ENCODE results near the gene XCL2. TPM values are rescaled to one million over a fixed set of nuclear protein-coding genes. Genes with fewer than 3 reads are reported as not detected.

The XCL2 gene
- total RNA-seq, 4 donors from 2014 or later, result 4.6 TPM; not detected in 3

GRCh38 chr1:168521401-168522000, 22.3 kb downstream of the XCL2 start:
- H3K27me3 ChIP-seq, result no peaks in the 10 kb centered on the region
- no peaks in the 10 kb centered on the region for H3K9me3 ChIP-seq
- no peak for DNase-seq
- no peaks in the 10 kb centered on the region for H3K4me1 ChIP-seq
- no peak overlapping the region for H3K4me3 ChIP-seq
- TF ChIP-seq CTCF (IDR thresholded peaks at IDR 0.05), result no peak
- TF ChIP-seq POLR2A (IDR thresholded peaks at IDR 0.05), result no peak
- peak overlapping the region in 1 of 4 donors; percentile 39 for H3K27ac ChIP-seq
- H3K36me3 ChIP-seq, result no peaks in the 10 kb centered on the region

DNA sequence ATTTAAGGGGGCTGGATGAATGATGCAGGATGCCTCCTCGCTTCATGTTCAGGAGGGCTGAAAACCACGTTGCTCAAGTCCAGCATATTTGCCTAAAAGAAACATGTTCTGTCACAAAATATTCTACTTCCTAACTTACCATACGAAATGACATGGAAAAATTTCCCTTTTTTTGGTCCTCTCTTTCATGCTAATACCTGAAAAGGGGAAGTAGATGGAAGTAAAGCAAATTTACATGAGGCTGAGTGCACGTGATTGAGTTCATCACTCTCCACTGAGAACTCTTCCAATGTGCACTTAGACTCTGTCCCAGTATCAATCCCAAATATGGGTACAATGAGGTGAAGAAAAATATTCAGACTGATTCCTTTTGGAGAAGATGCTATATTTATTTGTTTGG, 23.0 kb downstream of the XCL2 start:
- no peak for TF ChIP-seq POLR2A (IDR thresholded peaks at IDR 0.05)
- no peak for TF ChIP-seq CTCF (IDR thresholded peaks at IDR 0.05)
- Histone ChIP-seq H3K4me3 (no peak overlapping the region), H3K27ac (peak overlapping the region in 2 of 4 donors; percentile 39 to 64), H3K4me1 (no peaks in the 10 kb centered on the region), H3K9me3 (no peaks in the 10 kb centered on the region), H3K27me3 (no peaks in the 10 kb centered on the region), H3K36me3 (no peaks in the 10 kb centered on the region)
- no peak for DNase-seq

GRCh38 chr1:168520052-168520751, 23.6 kb downstream of the XCL2 start:
- H3K4me1 ChIP-seq, result no peaks in the 10 kb centered on the region
- no peak for TF ChIP-seq CTCF (IDR thresholded peaks at IDR 0.05)
- TF ChIP-seq POLR2A (IDR thresholded peaks at IDR 0.05), result no peak
- H3K4me3 ChIP-seq, result no peak overlapping the region
- H3K36me3 ChIP-seq, result no peaks in the 10 kb centered on the region
- H3K27me3 ChIP-seq, result no peaks in the 10 kb centered on the region
- no peaks in the 10 kb centered on the region for H3K9me3 ChIP-seq
- peak overlapping the region in 2 of 4 donors; percentile 33 to 64 for H3K27ac ChIP-seq
- DNase-seq, result peak in 2 of 3 donors; percentile 22 to 47

GRCh38 chr1:168518813-168519212, 25.0 kb downstream of the XCL2 start:
- no peaks in the 10 kb centered on the region for H3K36me3 ChIP-seq
- H3K27me3 ChIP-seq, result no peaks in the 10 kb centered on the region
- DNase-seq, result no peak
- H3K4me3 ChIP-seq, result no peak overlapping the region
- H3K27ac ChIP-seq, result no peak overlapping the region
- peaks cover 0 to 7% (median 0%) of the 10 kb centered on the region in 4 donors for H3K4me1 ChIP-seq
- no peaks in the 10 kb centered on the region for H3K9me3 ChIP-seq
- no peak for TF ChIP-seq CTCF (IDR thresholded peaks at IDR 0.05)
- no peak for TF ChIP-seq POLR2A (IDR thresholded peaks at IDR 0.05)

GRCh38 chr1:168518201-168518689, 25.6 kb downstream of the XCL2 start:
- H3K36me3 ChIP-seq, result no peaks in the 10 kb centered on the region
- DNase-seq, result no peak

More at GRCh38 chr1:168518201-168518689, 25.6 kb downstream of the XCL2 start:
- Histone ChIP-seq H3K4me1 (peaks cover 0 to 7% (median 0%) of the 10 kb centered on the region in 4 donors), H3K27me3 (no peaks in the 10 kb centered on the region), H3K27ac (no peak overlapping the region), H3K4me3 (no peak overlapping the region), H3K9me3 (no peaks in the 10 kb centered on the region)
- TF ChIP-seq CTCF (IDR thresholded peaks at IDR 0.05) (no peak), POLR2A (IDR thresholded peaks at IDR 0.05) (no peak)
